ENCODE data around the gene GJC2. TPM values are rescaled to one million over a fixed set of nuclear protein-coding genes. Genes with fewer than 3 reads are reported as not detected.
A peak's percentile ranks its signal among the peaks of the same experiment; 100 is the strongest.

GJC2 gene
- total RNA-seq, 1 experiment from 2014 or later: 1.6 TPM

GRCh38 chr1:228157729-228158126, 8.0 kb downstream of the GJC2 start:
- Histone ChIP-seq H3K4ac (ENCODE audit: low read depth, low read length) (no peak overlapping the region), H2BK5ac (ENCODE audit: insufficient read length, low read length) (no peak overlapping the region), H2BK12ac (ENCODE audit: insufficient read length, low read depth, low read length) (no peak overlapping the region), H4K5ac (ENCODE audit: insufficient read length, low read depth, low read length) (no peak overlapping the region), H4K20me1 (ENCODE audit: control insufficient read depth, insufficient read depth, insufficient read length) (peaks cover 3% of the 10 kb centered on the region), H2BK20ac (ENCODE audit: low read depth, low read length, poor library complexity, severe bottlenecking) (no peak overlapping the region), H3K23ac (ENCODE audit: insufficient read length, low read depth, low read length) (no peak overlapping the region), H3K27ac (ENCODE audit: insufficient read length, low read depth, low read length) (no peak overlapping the region), H3K18ac (ENCODE audit: insufficient read length, low read depth, low read length) (peak overlapping the region; percentile 33), H3K4me2 (ENCODE audit: insufficient read depth, insufficient read length, low read length) (no peak overlapping the region), H4K91ac (ENCODE audit: insufficient read length, low read depth, low read length) (no peak overlapping the region), H3K9ac (ENCODE audit: extremely low read depth, insufficient read length, low read length) (no peak overlapping the region), H2AK5ac (ENCODE audit: insufficient read length, low read length) (no peak overlapping the region), H3K4me1 (ENCODE audit: insufficient read depth, low read length) (no peaks in the 10 kb centered on the region; the same call in 1 of the 2 replicates), H3K14ac (ENCODE audit: insufficient read depth, low read length) (no peak overlapping the region), H3K27me3 (ENCODE audit: insufficient read depth, low read length) (no peaks in the 10 kb centered on the region; the same call in 1 of the 2 replicates), H4K8ac (replicated peaks; ENCODE audit: insufficient read length, low read depth, low read length) (no peak overlapping the region), H2BK15ac (ENCODE audit: low read depth, low read length) (no peak overlapping the region), H3T11ph (ENCODE audit: low read length) (no peak overlapping the region), H2AFZ (ENCODE audit: low read length) (no peak overlapping the region), H3K56ac (ENCODE audit: insufficient read length, low read depth, low read length) (no peak overlapping the region), H3K23me2 (ENCODE audit: insufficient read length, low read depth, low read length, poor library complexity, severe bottlenecking) (no peaks in the 10 kb centered on the region), H3K79me2 (ENCODE audit: insufficient read depth, low read length) (no peaks in the 10 kb centered on the region), H3K9me3 (ENCODE audit: control insufficient read depth, low read depth, low read length) (no peaks in the 10 kb centered on the region), H2BK120ac (ENCODE audit: low read depth, low read length, poor library complexity, severe bottlenecking) (no peak overlapping the region), H3K79me1 (ENCODE audit: insufficient read depth, low read depth, low read length, poor library complexity, severe bottlenecking) (no peaks in the 10 kb centered on the region)
- no peak for DNase-seq
- Mint-ChIP-seq H3K27ac (no peak overlapping the region), H3K27me3 (ENCODE audit: low read depth) (peaks cover 11% of the 10 kb centered on the region), H3K4me1 (peaks cover 7 to 14% of the 10 kb centered on the region in 2 experiments; a peak in 2 of 4 replicates), H3K4me3 (no peak overlapping the region), H3K36me3 (ENCODE audit: insufficient read depth in 1 of 3, low read depth in 3 of 3) (no peaks in the 10 kb centered on the region), H3K9me3 (no peaks in the 10 kb centered on the region)
- no CpG with 5 or more reads among the region's 43 CpGs for WGBS (ENCODE audit: extremely low coverage, insufficient read length, low lambda C conversion rate)
- TF ChIP-seq, protein P1, sequence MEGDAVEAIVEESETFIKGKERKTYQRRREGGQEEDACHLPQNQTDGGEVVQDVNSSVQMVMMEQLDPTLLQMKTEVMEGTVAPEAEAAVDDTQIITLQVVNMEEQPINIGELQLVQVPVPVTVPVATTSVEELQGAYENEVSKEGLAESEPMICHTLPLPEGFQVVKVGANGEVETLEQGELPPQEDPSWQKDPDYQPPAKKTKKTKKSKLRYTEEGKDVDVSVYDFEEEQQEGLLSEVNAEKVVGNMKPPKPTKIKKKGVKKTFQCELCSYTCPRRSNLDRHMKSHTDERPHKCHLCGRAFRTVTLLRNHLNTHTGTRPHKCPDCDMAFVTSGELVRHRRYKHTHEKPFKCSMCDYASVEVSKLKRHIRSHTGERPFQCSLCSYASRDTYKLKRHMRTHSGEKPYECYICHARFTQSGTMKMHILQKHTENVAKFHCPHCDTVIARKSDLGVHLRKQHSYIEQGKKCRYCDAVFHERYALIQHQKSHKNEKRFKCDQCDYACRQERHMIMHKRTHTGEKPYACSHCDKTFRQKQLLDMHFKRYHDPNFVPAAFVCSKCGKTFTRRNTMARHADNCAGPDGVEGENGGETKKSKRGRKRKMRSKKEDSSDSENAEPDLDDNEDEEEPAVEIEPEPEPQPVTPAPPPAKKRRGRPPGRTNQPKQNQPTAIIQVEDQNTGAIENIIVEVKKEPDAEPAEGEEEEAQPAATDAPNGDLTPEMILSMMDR (conservative IDR thresholded peaks at IDR 0.05): no peak

Data from H9 (cell line).